ENCODE results near the gene STK38.

- no peak for TF ChIP-seq CTCF (IDR thresholded peaks at IDR 0.05)
- TF ChIP-seq EZH2 (IDR thresholded peaks at IDR 0.05; ENCODE audit: borderline replicate concordance, insufficient read depth, low read depth, low read length, poor library complexity, severe bottlenecking), result no peak
Observed at GRCh38 chr6:36556281-36556680, 9.0 kb upstream of the STK38 start.

Data from B cell (primary cell).